Kasumi-1 (cell line): Measurements from ENCODE around the gene CCDC195.
"Not testable (repeated sequence)": the region's sequence is repeated elsewhere in the genome, so short reads cannot be mapped to it uniquely, and the experiment has no call there.

Experiments
- DNase-seq, 2 experiments: peaks; one replicate each; lab custom pipeline; 2025; lab: John Stamatoyannopoulos, UW

CCDC195 gene

DNA sequence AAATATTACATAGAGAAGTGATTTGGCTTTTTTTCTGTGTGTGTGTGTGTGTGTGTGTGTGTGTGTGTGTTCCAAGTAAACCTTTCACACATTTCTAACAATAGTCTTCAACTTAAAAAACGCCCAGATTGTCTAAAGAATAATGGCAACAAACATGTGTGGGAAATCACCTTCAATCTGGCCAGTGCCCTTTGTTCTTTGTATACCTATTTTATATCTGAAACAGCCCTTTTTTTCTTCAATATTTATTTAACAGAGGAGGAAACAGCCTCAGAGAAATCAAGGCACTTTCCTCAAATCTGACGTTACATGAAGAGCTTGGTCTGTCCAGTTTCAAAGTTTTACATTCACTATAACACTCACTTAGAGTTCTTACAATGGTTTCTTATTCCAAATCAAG lies 25.3 kb downstream of the CCDC195 start:
- DNase-seq, result no peak

DNA sequence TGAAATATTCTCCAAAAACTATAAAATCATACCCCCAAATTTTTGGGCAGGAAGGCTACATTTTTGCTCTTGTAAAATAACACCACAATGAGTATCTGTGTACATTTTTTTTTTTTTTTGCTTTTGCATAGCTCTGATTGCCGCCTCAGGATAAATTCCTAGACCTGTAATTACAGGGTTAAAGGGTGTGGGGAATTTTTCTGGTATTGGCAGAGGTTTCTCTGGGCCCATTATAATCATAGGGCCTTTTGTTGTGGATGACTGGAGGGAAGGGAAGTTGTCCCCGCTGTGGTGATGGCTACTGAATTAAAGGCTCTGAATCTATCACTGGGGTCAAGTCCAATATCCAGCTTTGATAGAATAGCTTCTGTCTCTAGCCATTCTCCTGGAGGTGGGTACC lies 26.6 kb downstream of the CCDC195 start:
- no peak for DNase-seq

DNA sequence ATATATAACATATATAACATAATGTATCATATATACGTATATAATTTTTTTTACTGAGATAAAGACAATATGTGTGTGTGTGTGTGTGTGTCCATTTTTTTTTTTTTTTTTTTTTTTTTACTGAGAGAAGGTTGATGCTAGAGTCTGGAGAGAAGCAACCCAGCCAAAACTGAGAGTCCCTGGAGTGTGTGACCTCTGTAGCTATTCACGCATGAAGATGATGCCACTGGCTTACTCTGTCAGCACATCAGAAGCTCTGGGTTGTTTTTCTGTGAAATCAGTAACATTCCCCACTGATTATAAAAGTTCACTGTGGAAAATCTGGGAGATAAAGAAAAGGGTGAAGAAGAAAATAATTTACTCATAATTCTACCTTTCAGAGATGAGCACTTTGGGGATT lies 27.2 kb downstream of the CCDC195 start:
- no peak for DNase-seq

DNA sequence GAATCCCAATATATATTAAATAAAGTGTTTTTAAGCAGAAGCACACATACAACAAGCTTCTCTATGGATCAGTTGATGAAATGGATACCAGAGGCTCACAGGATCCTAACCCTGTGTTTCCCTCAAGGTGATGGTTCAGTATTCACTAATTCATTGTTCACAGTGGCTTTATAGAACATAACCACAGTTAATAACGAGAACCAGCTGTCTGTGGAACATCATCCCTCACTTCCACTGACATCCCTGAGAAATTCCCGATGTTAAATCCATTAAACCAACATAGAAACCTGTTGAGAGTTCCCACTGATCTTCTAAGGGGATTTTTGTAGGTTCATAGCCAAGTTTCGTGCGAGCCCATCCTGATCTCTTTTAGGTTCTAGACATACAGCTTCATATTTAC lies 29.0 kb downstream of the CCDC195 start:
- DNase-seq, result no peak

DNA sequence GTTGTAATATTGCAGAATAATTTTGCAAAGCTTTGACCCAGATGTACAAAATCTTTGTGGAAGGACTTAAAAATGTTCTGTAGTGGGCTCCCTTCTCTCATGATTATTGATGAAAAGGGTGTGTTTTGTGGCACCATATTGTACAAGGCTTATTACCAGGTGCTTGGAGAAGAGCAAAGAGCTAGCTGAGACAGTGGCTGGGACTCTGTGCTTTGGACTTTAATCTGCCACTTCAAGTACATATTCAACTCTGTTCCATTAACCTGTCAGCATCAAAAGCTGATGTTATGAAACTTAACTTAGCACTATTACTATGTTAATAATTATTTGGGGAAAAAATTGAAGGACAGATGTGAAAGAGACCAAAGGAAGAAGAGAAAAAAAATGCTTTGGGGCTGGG lies 31.0 kb downstream of the CCDC195 start:
- no peak for DNase-seq

DNA sequence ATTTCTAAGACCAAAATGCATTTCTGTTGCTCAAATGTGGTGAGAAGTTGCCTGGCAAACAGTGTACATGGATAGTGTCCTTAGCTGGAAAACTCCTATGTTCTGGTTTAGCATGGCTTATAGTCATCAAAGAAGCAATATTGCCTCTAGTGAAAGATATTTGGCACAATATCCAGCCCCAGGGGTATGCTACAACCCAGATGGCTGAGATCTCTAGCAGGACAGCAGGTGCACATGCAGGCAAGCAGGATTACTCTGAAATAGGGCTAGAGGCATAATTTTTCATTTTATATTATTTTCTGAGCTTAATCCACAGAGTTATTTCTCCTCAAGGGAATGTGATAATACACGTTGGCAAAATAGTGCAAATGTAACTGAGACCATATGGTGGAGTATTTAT lies 34.0 kb downstream of the CCDC195 start:
- DNase-seq, result no peak

DNA sequence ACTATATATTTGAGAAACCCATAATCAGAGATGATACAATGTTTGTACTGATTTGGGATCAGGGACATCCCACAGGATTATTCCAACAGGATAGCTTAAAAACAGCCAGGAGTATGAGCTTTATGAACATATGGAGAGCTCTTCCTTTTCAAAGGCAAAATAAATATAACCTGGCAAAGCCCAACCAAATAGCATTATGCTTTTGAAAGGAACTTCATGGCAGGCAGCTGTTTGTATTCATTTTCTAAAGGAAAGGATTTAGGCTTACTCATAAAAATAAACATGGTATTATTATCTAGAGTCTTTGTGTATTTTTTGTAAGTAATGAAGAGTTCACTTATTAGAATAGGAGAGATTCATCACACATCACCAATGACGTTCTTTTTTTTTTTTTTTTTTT lies 44.4 kb downstream of the CCDC195 start:
- DNase-seq, result no peak

DNA sequence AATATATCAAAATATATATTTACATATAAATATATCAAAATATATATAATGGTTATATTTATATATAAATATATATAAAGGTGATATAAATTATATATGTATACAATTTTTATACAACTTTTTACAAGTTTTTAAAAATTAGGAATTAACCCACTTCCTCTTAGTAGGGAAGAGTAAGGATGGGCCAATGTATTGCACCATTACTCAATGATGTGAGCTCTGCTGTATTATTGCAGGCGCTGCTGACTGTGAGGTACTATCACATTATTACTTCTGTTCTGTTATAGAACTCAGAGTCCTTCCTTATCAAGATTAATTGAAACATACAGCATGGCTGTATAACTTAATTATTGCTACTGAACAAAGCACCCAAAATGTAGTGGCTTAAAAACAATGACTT lies 46.0 kb downstream of the CCDC195 start:
- DNase-seq, result no peak

DNA sequence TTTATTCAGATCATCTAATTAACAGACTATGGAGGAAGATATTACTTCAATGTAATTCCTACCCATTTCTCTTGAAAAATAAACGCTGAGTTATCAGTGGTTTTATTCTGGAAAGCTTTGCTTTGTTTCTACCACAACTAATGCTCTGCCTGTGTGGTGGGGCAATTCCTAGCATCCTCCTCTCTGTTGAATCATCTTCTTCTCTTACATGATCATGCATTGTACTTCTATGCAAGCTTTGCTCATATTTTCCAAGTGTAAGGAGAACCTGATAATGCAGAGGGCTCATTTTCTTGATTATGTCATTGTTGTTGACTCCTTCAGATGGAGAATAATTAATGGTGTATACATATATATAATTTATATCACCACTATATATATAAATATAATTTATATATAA lies 46.7 kb downstream of the CCDC195 start:
- no peak for DNase-seq

DNA sequence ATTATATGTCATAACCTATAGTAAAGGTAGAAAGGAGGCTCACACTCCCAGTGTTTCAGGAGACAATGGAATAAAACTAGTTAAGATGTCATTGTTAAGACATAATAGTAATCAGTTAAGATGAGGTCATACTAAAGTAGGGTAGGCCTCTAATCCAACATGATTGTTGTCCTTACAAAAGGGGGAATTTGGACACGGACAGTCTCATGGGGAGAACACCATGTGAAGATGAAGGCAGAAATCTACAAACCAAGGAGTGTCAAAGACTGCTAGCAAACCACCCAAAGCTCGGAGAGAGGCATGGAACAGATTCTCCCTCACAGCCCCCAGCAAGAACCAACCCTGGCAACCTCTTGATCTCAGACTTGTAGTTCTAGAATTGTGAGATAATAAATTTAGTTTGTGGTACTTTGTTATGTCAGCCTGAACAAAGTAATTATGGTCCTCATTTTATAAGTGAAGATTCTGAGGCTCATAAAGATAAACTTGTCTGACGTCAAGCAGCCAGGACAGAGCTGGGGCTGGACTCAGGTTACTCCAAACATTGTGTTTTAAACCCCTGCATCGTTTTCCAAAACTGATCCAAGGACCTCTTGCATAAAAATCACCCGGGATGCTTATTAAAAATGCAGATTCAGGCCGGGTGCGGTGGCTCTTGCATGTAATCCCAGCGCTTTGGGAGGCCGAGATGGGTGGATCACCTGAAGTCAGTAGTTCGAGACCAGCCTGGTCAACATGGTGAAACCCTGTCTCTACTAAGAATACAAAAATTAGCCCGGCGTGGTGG lies 47.8 kb downstream of the CCDC195 start:
- no peak for DNase-seq

DNA sequence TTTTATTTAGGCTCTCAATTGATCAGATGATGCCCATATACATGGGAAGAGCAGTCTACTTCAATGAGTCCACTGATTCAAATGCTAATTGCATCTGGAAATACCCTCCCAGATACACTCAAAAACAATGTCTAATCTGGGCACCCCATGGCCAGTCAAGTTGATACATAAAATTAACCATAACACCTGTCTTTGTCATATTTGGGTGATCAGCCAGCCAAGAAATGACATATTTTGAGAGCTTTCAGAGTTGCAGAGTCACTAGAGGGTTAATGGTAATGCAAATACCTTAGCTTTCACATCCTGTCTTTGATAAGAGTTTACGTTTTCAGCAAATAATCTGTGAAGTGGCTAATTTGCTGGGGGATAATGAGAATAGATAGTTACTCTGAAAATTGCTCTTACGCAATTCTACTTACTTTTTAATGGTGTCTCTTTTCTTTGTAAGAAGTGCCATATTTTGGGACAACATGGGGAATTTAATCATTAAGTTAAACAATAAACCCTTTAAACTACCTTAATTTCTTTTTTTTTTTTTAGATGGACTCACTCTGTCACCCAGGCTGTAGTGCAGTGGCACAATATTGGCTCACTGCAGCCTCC lies 49.1 kb downstream of the CCDC195 start:
- no peak for DNase-seq

DNA sequence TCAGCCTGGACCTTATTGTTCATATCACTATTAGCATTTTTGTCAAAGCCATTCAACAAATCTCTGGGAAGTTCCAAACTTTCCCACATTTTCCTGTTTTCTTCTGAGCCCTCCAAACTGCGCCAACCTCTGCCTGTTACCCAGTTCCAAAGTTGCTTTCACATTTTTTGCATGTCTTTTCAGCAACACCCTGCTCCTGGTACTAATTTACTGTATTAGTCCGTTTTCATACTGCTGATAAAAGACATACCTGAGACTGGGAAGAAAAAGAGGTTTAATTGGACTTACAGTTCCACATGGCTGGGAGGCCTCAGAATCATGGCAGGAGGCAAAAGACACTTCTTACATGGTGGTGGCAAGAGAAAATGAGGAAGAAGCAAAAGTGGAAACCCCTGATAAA lies 52.8 kb downstream of the CCDC195 start:
- not testable (repeated sequence) for DNase-seq

DNA sequence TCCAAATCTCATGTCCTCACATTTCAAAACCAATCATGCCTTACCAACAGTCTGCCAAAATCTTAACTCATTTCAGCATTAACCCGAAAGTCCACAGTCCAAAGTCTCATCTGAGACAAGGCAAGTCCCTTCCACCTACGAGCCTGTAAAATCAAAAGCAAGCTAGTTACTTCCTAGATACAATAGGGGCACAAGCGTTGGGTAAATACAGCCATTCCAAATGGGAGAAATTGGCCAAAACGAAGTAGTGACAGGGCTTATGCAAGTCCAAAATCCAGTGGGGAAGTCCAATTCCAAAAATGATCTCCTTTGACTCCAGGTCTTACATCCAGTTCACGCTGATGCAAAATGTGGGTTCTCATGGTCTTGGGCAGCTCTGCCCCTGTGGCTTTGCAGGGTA lies 54.5 kb downstream of the CCDC195 start:
- not testable (repeated sequence) for DNase-seq

DNA sequence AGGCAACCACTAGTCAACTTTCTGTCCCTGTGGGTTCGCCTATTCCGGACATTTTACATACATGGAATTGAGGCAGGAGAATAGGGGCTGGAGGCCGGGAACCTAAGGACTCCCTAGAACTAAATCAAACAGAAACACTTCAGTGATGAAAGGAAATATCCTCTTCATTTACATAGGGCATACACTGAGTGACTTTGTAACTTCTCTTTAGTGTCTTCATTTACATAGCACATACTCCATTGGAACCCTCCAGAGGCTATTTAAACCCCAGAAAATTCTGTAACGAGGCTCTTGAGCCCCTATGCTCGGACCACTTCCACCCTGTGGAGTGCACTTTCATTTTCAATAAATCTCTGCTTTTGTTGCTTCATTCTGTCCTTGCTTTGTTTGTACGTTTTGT lies 56.5 kb downstream of the CCDC195 start:
- no peak for DNase-seq

DNA sequence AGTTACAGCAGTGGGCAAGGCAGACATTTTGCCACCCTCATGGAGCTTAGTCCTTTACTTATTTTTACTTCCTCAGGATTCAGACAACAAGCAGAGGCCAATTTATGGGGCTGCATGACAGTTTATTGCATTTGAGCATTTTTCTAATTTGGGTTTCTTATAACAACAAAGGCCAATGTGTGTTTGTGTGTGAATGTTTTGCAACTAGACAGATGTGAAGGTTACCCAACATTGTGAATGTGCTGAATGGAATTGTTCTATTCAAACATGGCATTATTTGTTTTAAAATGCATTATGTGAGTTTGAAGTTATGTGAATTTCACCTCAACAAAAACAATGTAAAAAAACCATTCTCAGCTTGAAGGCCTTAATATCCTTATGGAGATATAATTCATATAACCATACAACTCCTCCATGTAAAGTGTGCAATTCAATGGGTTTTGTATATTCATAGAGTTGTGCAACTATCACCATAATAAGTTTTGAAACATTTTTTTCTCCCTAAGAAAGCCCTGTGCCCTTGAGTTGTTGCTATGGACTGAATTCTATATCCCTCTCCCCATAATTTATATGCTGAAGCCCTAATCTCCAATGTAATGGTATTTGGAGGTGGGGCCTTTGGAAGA lies 57.3 kb downstream of the CCDC195 start:
- no peak for DNase-seq

DNA sequence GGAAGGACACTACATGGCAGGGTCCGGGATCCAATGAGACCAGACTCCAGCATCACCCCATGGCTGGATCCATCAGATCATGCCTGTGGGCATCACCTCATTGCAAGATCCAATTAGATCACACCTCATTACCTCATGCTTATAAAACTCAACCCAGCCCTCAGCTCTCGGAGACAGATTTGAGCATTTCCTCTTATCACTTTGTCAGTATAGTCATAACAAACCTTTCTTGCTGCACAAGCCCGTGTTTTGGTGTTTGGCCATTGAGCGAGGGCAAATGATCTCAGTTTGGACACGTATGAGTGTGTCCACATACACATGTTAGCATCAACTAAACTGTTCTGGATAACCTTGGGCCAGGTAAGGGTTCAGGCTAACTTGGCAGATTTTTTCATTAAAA lies 58.8 kb downstream of the CCDC195 start:
- DNase-seq, result no peak

DNA sequence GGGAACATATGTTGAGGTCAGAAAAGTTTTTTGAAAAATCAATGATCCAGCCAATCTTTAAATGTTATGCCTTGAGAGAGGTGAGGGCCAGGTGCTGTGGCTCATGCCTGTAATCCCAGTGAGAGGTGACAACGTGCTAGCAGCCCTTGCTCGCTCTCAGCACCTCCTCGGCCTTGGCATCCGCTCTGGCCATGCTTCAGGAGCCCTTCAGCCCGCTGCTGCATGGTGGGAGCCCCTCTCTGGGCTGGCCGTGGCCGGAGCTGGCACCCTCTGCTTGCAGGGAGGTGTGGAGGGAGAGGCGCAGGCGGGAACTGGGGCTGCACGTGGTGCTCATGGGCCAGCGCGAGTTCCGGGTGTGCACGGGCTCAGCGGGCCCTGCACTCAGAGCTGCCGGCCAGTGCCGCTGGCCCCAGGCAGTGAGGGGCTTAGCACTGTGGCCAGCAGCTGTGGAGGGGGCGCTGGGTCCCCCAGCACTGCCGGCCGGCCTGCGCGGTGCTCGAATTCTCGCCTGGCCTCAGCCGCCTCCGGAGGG lies 61.1 kb downstream of the CCDC195 start:
- no peak for DNase-seq
